Stimulated activated CD8-positive, alpha-beta memory T cell treated with anti-CD3 and anti-CD28 coated beads, Interleukin-15, amount 100 ng/mL, for 1 hour (primary cell): ENCODE data around the gene HOXD10.
A peak's percentile ranks its signal among the peaks of the same experiment; 100 is the strongest.

ENCODE experiments used
- DNase-seq: peaks from one replicate; pipeline ENCODE4 v3.0.0-alpha.2; 2020; ENCODE audit warnings: low read depth

Gene HOXD10

GRCh38 chr2:176136374-176137251 is 20.0 kb downstream of the HOXD10 start:
- DNase-seq, result no peak

GRCh38 chr2:176137252-176137580 is 20.6 kb downstream of the HOXD10 start:
- no peak for DNase-seq

GRCh38 chr2:176137906-176138305 is 21.3 kb downstream of the HOXD10 start:
- no peak for DNase-seq

- no peak for DNase-seq
These were observed 21.9 kb downstream of the HOXD10 start for GRCh38 chr2:176138526-176138922.

- no peak for DNase-seq
These were observed 22.5 kb downstream of the HOXD10 start for GRCh38 chr2:176138923-176139660.

- DNase-seq, result no peak
These were observed 23.3 kb downstream of the HOXD10 start for GRCh38 chr2:176139661-176140512.

GRCh38 chr2:176140513-176141317 is 24.1 kb downstream of the HOXD10 start:
- DNase-seq, result peak; percentile 20

GRCh38 chr2:176142281-176142680 is 25.7 kb downstream of the HOXD10 start:
- DNase-seq, result no peak

GRCh38 chr2:176145085-176145969 is 28.7 kb downstream of the HOXD10 start:
- DNase-seq, result no peak

GRCh38 chr2:176146101-176146500 is 29.5 kb downstream of the HOXD10 start:
- DNase-seq, result no peak

GRCh38 chr2:176146645-176147044 is 30.1 kb downstream of the HOXD10 start:
- DNase-seq, result no peak

GRCh38 chr2:176147210-176147799 is 30.7 kb downstream of the HOXD10 start:
- DNase-seq, result no peak

- no peak for DNase-seq
These were observed 31.4 kb downstream of the HOXD10 start for GRCh38 chr2:176147800-176148496.

- no peak for DNase-seq
These were observed 32.3 kb downstream of the HOXD10 start for GRCh38 chr2:176148751-176149421.

- no peak for DNase-seq
These were observed 32.9 kb downstream of the HOXD10 start for GRCh38 chr2:176149481-176149938.

- DNase-seq, result no peak
These were observed 33.5 kb downstream of the HOXD10 start for GRCh38 chr2:176149939-176150583.

- no peak for DNase-seq
These were observed 34.2 kb downstream of the HOXD10 start for GRCh38 chr2:176150584-176151441.
